Transverse colon (tissue), 4 donors: ENCODE results near the gene CDH22. TPM values are rescaled to one million over a fixed set of nuclear protein-coding genes. Genes with fewer than 3 reads are reported as not detected.

Experiments
- DNase-seq: peaks from one replicate; pipeline ENCODE4 v3.0.0-alpha.2; 2019
- H3K27ac ChIP-seq, 4 donors: fragments of 200-600 bp; sonication (generic); 2 replicates each; pipeline ENCODE4 v1.5.1; 2016 to 2018; ENCODE audit warnings: inconsistent platforms in 4 of 4
- H3K27me3 ChIP-seq: fragments of 200-600 bp; sonication (generic); 2 replicates; pipeline ENCODE4 v1.5.1; 2017; ENCODE audit warnings: inconsistent platforms
- H3K36me3 ChIP-seq, 4 donors: fragments of 200-600 bp; sonication (generic); 2 replicates each; pipeline ENCODE4 v1.5.1; 2017 to 2019; ENCODE audit warnings: inconsistent platforms in 4 of 4
- H3K4me1 ChIP-seq, 4 donors: fragments of 200-600 bp; sonication (generic); 2 replicates each; pipeline ENCODE4 v1.5.1; 2017 to 2020; ENCODE audit warnings: inconsistent platforms in 4 of 4
- H3K4me3 ChIP-seq, 4 donors: fragments of 200-600 bp; sonication (generic); 1 replicate in 1 of 4; 2 replicates in 3 of 4; pipeline versions ENCODE4 v1.5.1 to v1.6.1; 2017 to 2019; ENCODE audit warnings: inconsistent platforms in 4 of 4
- H3K9me3 ChIP-seq, 2 donors: fragments of 200-600 bp; sonication (generic); 2 replicates each; pipeline ENCODE4 v1.5.1; 2017 to 2019; ENCODE audit warnings: inconsistent platforms in 2 of 2
- CTCF ChIP-seq, 5 experiments: fragments of 200-600 bp in 3 of 5; fragments of 450-650 bp in 2 of 5; sonication (generic) in 3 of 5; IDR thresholded peaks; 1 replicate in 2 of 5; 2 replicates in 3 of 5; pipeline ENCODE4 v1.5.1; 2016 to 2017; ENCODE audit warnings: antibody characterized with exemption in 5 of 5, inconsistent platforms in 3 of 5, mild to moderate bottlenecking in 2 of 5, moderate library complexity in 1 of 5
- EP300 ChIP-seq: sonication (generic); formaldehyde crosslinking; IDR thresholded peaks from one replicate; pipeline ENCODE4 v1.6.1; 2017; ENCODE audit warnings: antibody characterized with exemption, low read depth
- POLR2A ChIP-seq: fragments of 450-650 bp; IDR thresholded peaks from one replicate; pipeline ENCODE4 v1.6.1; 2016; ENCODE audit warnings: antibody characterized with exemption, mild to moderate bottlenecking, moderate library complexity
- POLR2AphosphoS5 ChIP-seq, 3 donors: sonication (generic); formaldehyde crosslinking; IDR thresholded peaks; one replicate each; pipeline ENCODE4 v1.6.1; 2016; ENCODE audit warnings: antibody characterized with exemption in 3 of 3
- whole genome bisulfite sequencing, 2 donors: methylation state at CpG; one replicate each; pipeline ENCODE4 v1.1.5; 2018; ENCODE audit warnings: low coverage in 1 of 2; 5-methylcytosine and 5-hydroxymethylcytosine counted together
- in situ Hi-C, 4 donors: fragments of 200-750 bp; cut with MboI; loops; one replicate each; pipeline versions ENCODE4 v1.15.0 to v1.15.1; 2017; ENCODE audit warnings: low sequenced_read_pairs in 3 of 4, low pct_ligation_motif_present in 1 of 4, low pct_unique_long_range_greater_than_20kb in 1 of 4
- intact Hi-C: fragments of 100-400 bp; cut with DNase I; formaldehyde crosslinking; loops from one replicate; pipeline ENCODE4 v1.15.1; 2023; ENCODE audit warnings: low total_unique reads
- total RNA-seq, 4 donors: library from RNA; depleted of rRNA; stranded (reverse); fragments of >200 nt; gene quantifications; one replicate each; pipeline ENCODE4 v1.1.0, GENCODE V29; 2016

The CDH22 gene
- total RNA-seq, 4 donors from 2014 or later: not detected

GRCh38 chr20:46203510-46203837 is 104.8 kb downstream of the CDH22 start:
- H3K9me3 ChIP-seq: no peaks in the 10 kb centered on the region
- no peak overlapping the region for H3K4me3 ChIP-seq
- H3K36me3 ChIP-seq: no peaks in the 10 kb centered on the region
- WGBS, 2 donors: 69% methylated on average over 3 of the region's 3 CpGs; no CpG with 5 or more reads in 1 of the 2 donors
- in situ Hi-C loops: no loop called here
- no peak for DNase-seq
- intact Hi-C loops: no loop called here
- no peak for TF ChIP-seq POLR2AphosphoS5 (IDR thresholded peaks at IDR 0.05)
- no peak for TF ChIP-seq POLR2A
- TF ChIP-seq EP300: no peak
- TF ChIP-seq CTCF (IDR thresholded peaks at IDR 0.05): no peak
- H3K27ac ChIP-seq: no peak overlapping the region
- H3K27me3 ChIP-seq: peaks cover 48% of the 10 kb centered on the region
- H3K4me1 ChIP-seq: no peaks in the 10 kb centered on the region

DNA sequence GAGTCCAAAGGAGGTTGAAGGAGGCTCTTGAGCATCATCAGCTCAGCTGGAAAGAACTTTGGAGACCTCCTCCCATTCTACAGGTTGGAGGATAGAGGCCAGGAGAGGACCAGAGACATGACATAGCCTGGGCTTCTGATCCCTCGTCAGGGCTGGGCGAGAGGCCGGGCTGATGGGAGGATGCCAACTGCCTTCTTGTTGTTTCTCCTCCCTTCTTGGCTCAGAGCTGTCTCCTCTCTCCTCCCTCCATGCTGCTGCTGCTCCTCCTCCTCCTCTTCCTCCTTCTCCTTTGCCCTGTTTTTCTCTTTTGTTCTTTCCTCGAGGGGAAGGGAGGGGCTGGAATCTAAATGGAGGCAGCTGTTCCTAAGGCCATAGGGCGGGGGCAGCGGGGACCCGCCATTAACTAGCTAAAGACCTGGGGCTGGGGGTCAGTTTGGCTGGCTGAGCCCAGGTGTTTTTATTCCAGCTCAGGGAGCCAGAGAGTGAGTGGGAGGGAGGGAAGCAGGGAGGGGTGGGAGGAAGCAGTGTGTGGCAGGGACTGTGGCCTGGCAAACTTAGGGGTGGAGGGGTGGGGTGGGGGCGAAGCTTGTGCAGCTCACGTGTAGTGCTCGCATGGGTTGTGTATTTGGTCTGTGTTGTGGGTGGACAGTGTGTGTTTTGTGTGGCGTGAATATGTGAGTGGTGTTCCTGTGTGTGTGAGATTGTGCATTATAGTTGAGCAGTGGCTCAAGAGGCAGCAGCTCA is 105.4 kb downstream of the CDH22 start:
- intact Hi-C loops: no loop called here
- DNase-seq: no peak
- Histone ChIP-seq H3K36me3 (no peaks in the 10 kb centered on the region), H3K9me3 (no peaks in the 10 kb centered on the region), H3K4me3 (no peak overlapping the region), H3K4me1 (no peaks in the 10 kb centered on the region), H3K27ac (no peak overlapping the region), H3K27me3 (peaks cover 50% of the 10 kb centered on the region)
- in situ Hi-C loops: no loop called here
- TF ChIP-seq POLR2A: no peak
- 32 to 47% methylated on average over 5 to 11 of the region's 11 CpGs for WGBS, 2 donors

DNA sequence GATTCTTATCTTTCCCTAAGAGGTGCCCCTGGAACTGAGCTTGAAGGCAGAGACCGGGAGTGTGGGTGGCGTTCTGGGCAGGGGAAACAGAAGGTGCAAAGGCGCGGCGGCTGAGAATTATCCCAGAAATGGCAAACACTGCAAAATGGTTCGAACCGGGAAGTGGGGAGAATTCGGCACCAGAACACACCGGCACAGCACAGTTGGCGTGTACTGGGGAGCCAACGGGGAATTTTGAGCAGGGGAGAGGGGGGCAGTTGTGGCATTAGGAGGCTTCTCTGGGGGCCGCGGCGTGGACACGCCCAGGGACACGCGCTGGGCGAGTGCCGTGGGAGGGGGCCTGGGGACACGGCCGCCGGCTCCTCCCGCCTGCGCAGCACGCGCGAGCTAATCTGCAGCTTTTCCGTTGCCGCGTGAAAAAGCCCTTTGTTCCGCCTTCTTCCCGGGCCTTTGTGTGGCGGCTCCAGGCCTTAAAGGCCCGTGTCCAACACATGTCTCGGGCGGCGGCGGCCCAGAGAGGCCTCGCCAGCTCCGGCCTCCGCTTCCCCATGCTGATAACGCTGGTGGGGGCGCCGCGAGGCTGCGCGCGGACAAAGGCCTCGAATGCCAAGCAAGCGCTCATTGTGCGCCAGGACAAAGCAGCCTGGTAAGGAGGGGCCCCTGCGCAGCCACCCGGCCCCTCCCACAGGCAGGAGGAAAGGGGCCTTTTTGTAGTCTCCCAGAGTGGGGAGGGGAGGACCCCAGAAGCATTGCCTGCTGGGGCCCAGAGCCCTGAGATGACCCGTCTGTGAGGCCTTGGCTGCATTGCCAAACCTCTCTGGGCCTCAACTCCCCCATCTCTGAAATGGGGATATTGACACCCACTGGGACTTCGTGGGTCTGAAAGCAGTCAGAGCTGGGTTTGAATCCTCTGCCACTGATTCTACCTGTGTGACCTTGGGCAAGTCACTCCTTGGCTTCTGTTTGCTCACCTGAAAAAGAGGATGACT is 107.4 kb downstream of the CDH22 start:
- 68 to 83% methylated on average over 11 to 53 of the region's 55 CpGs for WGBS, 2 donors
- H3K27me3 ChIP-seq: peaks cover 71% of the 10 kb centered on the region
- H3K4me3 ChIP-seq: no peak overlapping the region
- no peaks in the 10 kb centered on the region for H3K4me1 ChIP-seq
- in situ Hi-C loops: no loop called here
- DNase-seq: no peak
- no peak overlapping the region for H3K27ac ChIP-seq
- intact Hi-C loops: no loop called here
- no peaks in the 10 kb centered on the region for H3K36me3 ChIP-seq
- H3K9me3 ChIP-seq: no peaks in the 10 kb centered on the region
- TF ChIP-seq EP300: no peak

DNA sequence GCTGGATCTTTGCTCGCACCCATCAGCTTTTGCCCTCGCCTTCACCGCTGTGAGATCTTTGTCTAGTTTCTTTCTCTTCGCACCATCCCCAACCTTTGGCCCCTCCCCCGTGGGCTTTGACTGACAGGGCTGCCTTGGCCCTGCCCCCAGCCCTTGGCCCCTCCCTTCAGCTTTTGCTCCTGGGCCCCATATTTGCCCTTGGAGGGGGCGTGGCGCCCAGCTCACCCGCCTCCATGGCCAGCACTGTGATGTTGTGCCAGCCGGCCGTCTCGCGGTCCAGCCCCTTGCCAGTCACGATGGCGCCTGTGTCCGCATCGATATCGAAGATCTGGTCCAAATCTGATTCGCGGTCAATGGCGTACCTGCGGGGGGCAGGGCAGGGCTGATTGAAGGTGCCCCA is 109.1 kb downstream of the CDH22 start:
- H3K9me3 ChIP-seq: no peaks in the 10 kb centered on the region
- H3K4me3 ChIP-seq: no peak overlapping the region
- peaks cover 74% of the 10 kb centered on the region for H3K27me3 ChIP-seq
- H3K27ac ChIP-seq: no peak overlapping the region
- intact Hi-C loops (no loop called here), in situ Hi-C loops (no loop called here)
- DNase-seq: no peak
- H3K36me3 ChIP-seq: no peaks in the 10 kb centered on the region
- H3K4me1 ChIP-seq: no peaks in the 10 kb centered on the region
- WGBS, 2 donors: 29% methylated on average over 21 of the region's 21 CpGs; no CpG with 5 or more reads in 1 of the 2 donors
- TF ChIP-seq POLR2A (no peak), EP300 (no peak), POLR2AphosphoS5 (IDR thresholded peaks at IDR 0.05) (no peak), CTCF (IDR thresholded peaks at IDR 0.05) (no peak)

DNA sequence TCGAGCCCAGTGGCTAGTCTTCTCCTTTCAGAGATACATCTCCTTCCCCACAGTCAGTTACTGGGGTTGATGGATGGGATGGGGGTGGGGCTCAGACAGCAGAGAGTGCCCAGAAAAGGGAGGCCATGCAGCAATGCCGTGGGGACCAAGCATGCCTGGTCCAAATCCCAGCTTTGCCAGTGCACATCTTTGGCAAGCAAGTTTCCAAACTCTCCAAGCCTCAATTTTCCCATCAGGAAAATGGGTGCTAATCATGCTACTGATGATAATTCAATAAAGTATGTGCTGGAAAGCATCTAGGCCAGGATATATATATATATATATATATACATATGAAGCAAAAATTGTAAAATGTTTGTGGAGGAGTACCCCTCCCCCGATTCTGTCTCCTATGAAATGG is 111.3 kb downstream of the CDH22 start:
- TF ChIP-seq POLR2AphosphoS5 (IDR thresholded peaks at IDR 0.05) (no peak), CTCF (IDR thresholded peaks at IDR 0.05) (no peak), EP300 (no peak), POLR2A (no peak)
- Histone ChIP-seq H3K4me1 (no peaks in the 10 kb centered on the region), H3K9me3 (no peaks in the 10 kb centered on the region), H3K27me3 (peaks cover 62% of the 10 kb centered on the region), H3K4me3 (no peak overlapping the region), H3K36me3 (no peaks in the 10 kb centered on the region), H3K27ac (no peak overlapping the region)
- in situ Hi-C loops (no loop called here), intact Hi-C loops (no loop called here)
- WGBS, 2 donors: 21 to 57% methylated on average over 2 to 3 of the region's 3 CpGs
- DNase-seq: no peak
